Keratinocyte (primary cell): ENCODE data around the gene SYNPR. TPM values are rescaled to one million over a fixed set of nuclear protein-coding genes. Genes with fewer than 3 reads are reported as not detected.

ENCODE experiments used
- DNase-seq: peaks from one replicate; pipeline ENCODE4 v3.0.0-alpha.2; 2011; ENCODE audit warnings: low read depth, missing footprints, low spot score
- FAIRE-seq: peaks from 2 replicates; lab custom pipeline; 2011; peaks lifted over from hg19 to GRCh38; lab: Jason Lieb, UNC
- H2AFZ ChIP-seq: 2 replicates; pipeline ENCODE4 v1.6.0; 2012; ENCODE audit warnings: low read length, control low read depth, inconsistent platforms; ENCODE audit not compliant: control insufficient read depth
- H3K27ac ChIP-seq: 2 replicates; pipeline ENCODE4 v1.5.1; 2011; ENCODE audit warnings: low read length; ENCODE audit not compliant: control insufficient read depth, insufficient read depth
- H3K27me3 ChIP-seq: 3 replicates; pipeline ENCODE4 v1.6.0; 2011; ENCODE audit warnings: low read length; ENCODE audit not compliant: control insufficient read depth, insufficient read depth; ENCODE audit errors: extremely low read depth
- H3K36me3 ChIP-seq, 2 experiments: 2 replicates in 1 of 2; 3 replicates in 1 of 2; pipeline ENCODE4 v1.5.1; 2011; ENCODE audit warnings: low read length in 2 of 2, mild to moderate bottlenecking in 1 of 2; ENCODE audit not compliant: control insufficient read depth in 2 of 2, insufficient read depth in 2 of 2; ENCODE audit errors: extremely low read depth in 1 of 2
- H3K4me1 ChIP-seq: 3 replicates; pipeline ENCODE4 v1.5.1; 2011; ENCODE audit warnings: low read length; ENCODE audit not compliant: control insufficient read depth, insufficient read depth; ENCODE audit errors: extremely low read depth
- H3K4me2 ChIP-seq: 3 replicates; pipeline ENCODE4 v1.6.0; 2011; ENCODE audit warnings: low read depth, low read length; ENCODE audit not compliant: control insufficient read depth, insufficient read depth; ENCODE audit errors: extremely low read depth
- H3K4me3 ChIP-seq, 3 experiments: fragments of 200-600 bp in 1 of 3; sonication (generic) in 1 of 3; 2 replicates in 2 of 3; 3 replicates in 1 of 3; pipeline ENCODE4 v1.5.1; 2011 to 2016; ENCODE audit warnings: low read length in 3 of 3, mild to moderate bottlenecking in 3 of 3, control low read depth in 2 of 3, inconsistent platforms in 1 of 3, low read depth in 1 of 3, mixed read lengths in 1 of 3, mixed run types in 1 of 3, moderate library complexity in 1 of 3; ENCODE audit not compliant: control insufficient read depth in 2 of 3, insufficient read depth in 2 of 3; ENCODE audit errors: extremely low read depth in 1 of 3
- H3K79me2 ChIP-seq: 2 replicates; pipeline ENCODE4 v1.6.0; 2012; ENCODE audit warnings: low read length; ENCODE audit not compliant: control insufficient read depth, insufficient read depth
- H3K9ac ChIP-seq: 3 replicates; pipeline ENCODE4 v1.6.0; 2011; ENCODE audit warnings: low read length; ENCODE audit not compliant: control insufficient read depth, insufficient read depth; ENCODE audit errors: extremely low read depth
- H3K9me1 ChIP-seq: 3 replicates; pipeline ENCODE4 v1.6.0; 2011; ENCODE audit warnings: low read length; ENCODE audit not compliant: control insufficient read depth, insufficient read depth; ENCODE audit errors: extremely low read depth
- H3K9me3 ChIP-seq: 2 replicates; pipeline ENCODE4 v1.5.1; 2012; ENCODE audit warnings: low read depth, low read length; ENCODE audit not compliant: control insufficient read depth
- H4K20me1 ChIP-seq: 3 replicates; pipeline ENCODE4 v1.6.0; 2011; ENCODE audit warnings: low read length; ENCODE audit not compliant: control insufficient read depth, insufficient read depth; ENCODE audit errors: extremely low read depth
- CTCF ChIP-seq, 3 experiments: IDR thresholded peaks in 1 of 3; conservative IDR thresholded peaks in 1 of 3; optimal IDR thresholded peaks in 1 of 3; 2 replicates in 2 of 3; 3 replicates in 1 of 3; pipeline versions ENCODE3 to v1.5.1; 2011; ENCODE audit warnings: low read length in 3 of 3, mild to moderate bottlenecking in 3 of 3, moderate library complexity in 2 of 3, control low read depth in 1 of 3, inconsistent platforms in 1 of 3; ENCODE audit not compliant: insufficient read depth in 2 of 3; ENCODE audit errors: extremely low read depth in 1 of 3
- EZH2 ChIP-seq: IDR thresholded peaks from one replicate; pipeline ENCODE4 v1.6.1; 2012; ENCODE audit warnings: inconsistent platforms, mild to moderate bottlenecking, low read length, moderate library complexity
- dilution Hi-C: fragments of 300-500 bp; cut with MboI; formaldehyde crosslinking; loops from one replicate; pipeline ENCODE4 v1.7.0; 2020; ENCODE audit warnings: low sequenced_read_pairs; ENCODE audit not compliant: extremely low pct_ligation_motif_present
- polyA plus RNA-seq, 5 experiments: library from polyadenylated mRNA; depleted of rRNA in 3 of 5; stranded (reverse) in 3 of 5; stranded (forward) in 1 of 5; unstranded in 1 of 5; fragments of >200 nt; gene quantifications; 1 replicate in 1 of 5; 2 replicates in 3 of 5; 3 replicates in 1 of 5; pipeline versions ENCODE4 v1.2.1 to v1.2.3, GENCODE V29; 2011 to 2012; ENCODE audit warnings: missing spikeins in 2 of 5, low read depth in 1 of 5, low replicate concordance in 1 of 5

SYNPR gene
- polyA plus RNA-seq, 1 donor (not counting 4 experiments of a cell fraction or from before 2014, with no cell fraction given): not detected

DNA sequence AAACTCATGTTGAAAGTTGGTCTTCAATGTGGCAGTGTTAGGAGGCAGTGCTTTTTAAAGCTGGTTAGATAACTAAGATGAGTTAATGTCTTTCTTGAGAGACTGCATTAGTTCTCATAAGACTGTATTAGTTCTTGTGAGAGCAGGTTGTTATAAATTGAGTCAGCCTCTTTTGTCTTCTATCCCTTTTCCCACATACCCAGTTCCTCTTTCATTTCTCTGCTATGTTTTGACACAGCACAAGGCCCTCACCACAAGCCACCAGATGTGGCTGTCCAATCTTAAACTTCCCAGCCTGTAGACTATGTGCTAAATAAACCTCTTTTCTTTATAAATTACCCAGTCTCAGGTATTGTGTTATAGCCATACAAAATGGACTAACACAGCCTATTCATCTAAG lies 279.8 kb downstream of the SYNPR start:
- H3K9me1 ChIP-seq: no peaks in the 10 kb centered on the region
- no peaks in the 10 kb centered on the region for H3K9me3 ChIP-seq
- no peak overlapping the region for H3K27ac ChIP-seq
- no peaks in the 10 kb centered on the region for H3K4me1 ChIP-seq
- TF ChIP-seq CTCF (optimal IDR thresholded peaks at IDR 0.05 in 1 of 3, IDR thresholded peaks at IDR 0.05 in 1 of 3, conservative IDR thresholded peaks at IDR 0.05 in 1 of 3; ENCODE audit: extremely low read depth in 1 of 3, insufficient read depth in 2 of 3, low read length in 3 of 3) (no peak), EZH2 (no peak)
- no peaks in the 10 kb centered on the region for H4K20me1 ChIP-seq
- no peak overlapping the region for H3K4me3 ChIP-seq
- no peak overlapping the region for H2AFZ ChIP-seq
- dilution Hi-C loops: no loop called here
- H3K27me3 ChIP-seq: no peaks in the 10 kb centered on the region
- FAIRE-seq (no peak), DNase-seq (no peak)
- no peaks in the 10 kb centered on the region for H3K79me2 ChIP-seq
- no peaks in the 10 kb centered on the region for H3K36me3 ChIP-seq
- no peak overlapping the region for H3K4me2 ChIP-seq
- no peak overlapping the region for H3K9ac ChIP-seq

- no peaks in the 10 kb centered on the region for H4K20me1 ChIP-seq
- H2AFZ ChIP-seq: no peak overlapping the region
- H3K79me2 ChIP-seq: no peaks in the 10 kb centered on the region
- DNase-seq: no peak
- H3K27ac ChIP-seq: no peak overlapping the region
- dilution Hi-C loops: no loop called here
- no peaks in the 10 kb centered on the region for H3K27me3 ChIP-seq
- H3K4me2 ChIP-seq: no peak overlapping the region
- no peaks in the 10 kb centered on the region for H3K9me3 ChIP-seq
- H3K9me1 ChIP-seq: no peaks in the 10 kb centered on the region
- no peaks in the 10 kb centered on the region for H3K4me1 ChIP-seq
- H3K9ac ChIP-seq: no peak overlapping the region
- H3K36me3 ChIP-seq: no peaks in the 10 kb centered on the region
- no peak overlapping the region for H3K4me3 ChIP-seq
- no peak for TF ChIP-seq CTCF (optimal IDR thresholded peaks at IDR 0.05 in 1 of 3, IDR thresholded peaks at IDR 0.05 in 1 of 3, conservative IDR thresholded peaks at IDR 0.05 in 1 of 3; ENCODE audit: extremely low read depth in 1 of 3, insufficient read depth in 2 of 3, low read length in 3 of 3)
- no peak for TF ChIP-seq EZH2
- FAIRE-seq: no peak
These were observed 281.8 kb downstream of the SYNPR start for GRCh38 chr3:63559884-63560283.
